Glutamatergic neuron (in vitro differentiated cells): Measurements from ENCODE around the gene PRKAR1A. TPM values are rescaled to one million over a fixed set of nuclear protein-coding genes. Genes with fewer than 3 reads are reported as not detected.

Experiments
- DNase-seq: peaks from one replicate; pipeline ENCODE4 v3.0.0; 2022
- H3K27ac Mint-ChIP-seq: one replicate; pipeline ENCODE4 v1.8.0; 2020; ENCODE audit warnings: mild to moderate bottlenecking, mixed read lengths, inconsistent platforms; ENCODE audit not compliant: unreplicated experiment
- H3K27me3 Mint-ChIP-seq: one replicate; pipeline ENCODE4 v1.8.0; 2020; ENCODE audit warnings: mild to moderate bottlenecking, moderate library complexity, mixed read lengths, inconsistent platforms; ENCODE audit not compliant: unreplicated experiment
- H3K36me3 Mint-ChIP-seq: one replicate; pipeline ENCODE4 v1.8.0; 2020; ENCODE audit warnings: mild to moderate bottlenecking, mixed read lengths, inconsistent platforms; ENCODE audit not compliant: unreplicated experiment
- H3K4me1 Mint-ChIP-seq: one replicate; pipeline ENCODE4 v1.8.0; 2020; ENCODE audit warnings: mild to moderate bottlenecking, low read depth, mixed read lengths, inconsistent platforms; ENCODE audit not compliant: unreplicated experiment
- H3K4me3 Mint-ChIP-seq: one replicate; pipeline ENCODE4 v1.8.0; 2020; ENCODE audit warnings: mild to moderate bottlenecking, mixed read lengths, inconsistent platforms; ENCODE audit not compliant: unreplicated experiment
- H3K9me3 Mint-ChIP-seq: one replicate; pipeline ENCODE4 v1.8.0; 2020; ENCODE audit warnings: mild to moderate bottlenecking, moderate library complexity, mixed read lengths, inconsistent platforms; ENCODE audit not compliant: unreplicated experiment
- CTCF ChIP-seq: fragments of 200-600 bp; sonication (generic); IDR thresholded peaks from one replicate; pipeline ENCODE4 v1.5.0; 2021; ENCODE audit not compliant: partially characterized antibody, unreplicated experiment
- total RNA-seq: library from RNA; stranded (reverse); fragmentation: NEBNext Ultra II Directional; extraction: Animal tissue kit (Norgen Biotek cat#: 25700); gene quantifications from one replicate; pipeline ENCODE4 v1.2.1, GENCODE V29; 2021; ENCODE audit not compliant: unreplicated experiment

PRKAR1A gene
- total RNA-seq, 1 donor from 2014 or later: 277 TPM

GRCh38 chr17:68592009-68592408 is 79.8 kb downstream of the PRKAR1A start:
- no peak for TF ChIP-seq CTCF
- H3K27ac Mint-ChIP-seq: no peak overlapping the region
- H3K4me1 Mint-ChIP-seq: no peaks in the 10 kb centered on the region
- H3K9me3 Mint-ChIP-seq: peaks cover 5% of the 10 kb centered on the region
- DNase-seq: no peak
- peaks cover 5% of the 10 kb centered on the region for H3K27me3 Mint-ChIP-seq
- peaks cover 10% of the 10 kb centered on the region for H3K36me3 Mint-ChIP-seq
- H3K4me3 Mint-ChIP-seq: no peak overlapping the region

DNA sequence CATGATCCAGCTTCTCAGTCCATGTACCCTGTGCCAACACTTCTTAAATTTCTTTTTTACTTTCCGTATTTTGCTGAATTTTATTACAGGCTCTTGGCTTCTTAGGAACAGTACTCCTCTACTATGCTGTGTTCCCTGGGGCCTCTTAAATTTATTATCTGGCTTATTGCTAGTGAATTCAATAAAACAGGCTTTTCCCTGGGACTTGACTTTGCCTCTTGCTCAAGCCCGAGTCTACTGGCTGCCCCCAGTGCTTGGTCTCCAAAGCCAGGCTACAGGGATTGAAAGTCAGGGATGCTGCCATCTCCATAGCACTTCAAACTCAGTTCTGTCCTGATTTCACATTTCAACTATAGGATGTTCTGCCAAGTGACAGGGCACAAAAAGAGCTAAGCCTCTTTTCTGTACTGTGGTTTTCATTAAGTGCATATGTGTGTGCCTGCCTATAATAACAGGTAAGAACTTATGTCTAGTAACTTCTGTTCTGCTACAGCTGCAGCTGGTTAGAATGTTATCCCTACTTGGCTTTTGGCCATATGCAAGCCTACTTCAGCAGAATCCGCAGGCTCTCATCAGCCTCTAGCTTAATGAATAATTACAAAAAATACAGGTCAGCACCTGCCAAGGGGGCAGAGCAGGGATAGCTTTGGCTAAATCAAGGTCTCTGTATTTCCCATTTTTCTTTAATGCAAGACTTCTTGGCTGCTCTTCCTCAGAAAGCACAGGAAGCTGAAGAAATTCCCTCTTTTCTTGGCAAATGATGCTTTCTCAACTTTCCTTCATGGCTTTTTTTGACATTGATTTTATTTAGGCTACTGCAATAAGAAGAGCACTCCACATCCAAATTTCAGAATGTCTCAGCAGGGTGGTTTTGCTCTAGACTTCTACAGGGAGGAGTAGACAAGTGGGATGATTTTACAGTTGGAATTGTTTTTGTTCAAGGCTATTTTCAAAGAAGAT is 80.7 kb downstream of the PRKAR1A start:
- peaks cover 5% of the 10 kb centered on the region for H3K27me3 Mint-ChIP-seq
- no peak for TF ChIP-seq CTCF
- H3K4me1 Mint-ChIP-seq: no peaks in the 10 kb centered on the region
- H3K27ac Mint-ChIP-seq: no peak overlapping the region
- H3K4me3 Mint-ChIP-seq: no peak overlapping the region
- peaks cover 7% of the 10 kb centered on the region for H3K36me3 Mint-ChIP-seq
- H3K9me3 Mint-ChIP-seq: peaks cover 8% of the 10 kb centered on the region
- no peak for DNase-seq

GRCh38 chr17:68594552-68594951 is 82.3 kb downstream of the PRKAR1A start:
- Mint-ChIP-seq H3K27me3 (peaks cover 12% of the 10 kb centered on the region), H3K36me3 (no peaks in the 10 kb centered on the region), H3K27ac (no peak overlapping the region), H3K4me3 (no peak overlapping the region), H3K4me1 (no peaks in the 10 kb centered on the region), H3K9me3 (peaks cover 8% of the 10 kb centered on the region)
- no peak for TF ChIP-seq CTCF
- no peak for DNase-seq

DNA sequence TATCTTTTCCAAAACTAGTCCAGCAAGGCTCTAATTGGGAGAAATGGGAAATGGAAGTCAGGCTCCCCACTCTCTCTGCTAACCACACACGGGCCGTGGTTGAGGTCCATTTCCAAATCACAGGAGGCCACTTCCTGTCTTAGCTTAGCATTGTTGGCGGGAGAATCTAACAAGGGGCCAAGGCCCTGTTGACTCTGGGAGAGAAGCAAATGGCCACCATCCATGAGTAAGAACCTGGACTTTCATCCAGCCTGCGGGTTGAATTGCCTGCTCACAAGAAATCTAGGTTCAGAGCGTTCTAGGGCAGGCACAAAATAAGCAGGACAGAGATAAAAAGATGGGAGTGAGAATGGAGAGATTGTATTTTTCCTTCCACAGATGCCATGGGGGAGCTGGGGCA is 83.3 kb downstream of the PRKAR1A start:
- Mint-ChIP-seq H3K4me3 (no peak overlapping the region), H3K4me1 (no peaks in the 10 kb centered on the region), H3K9me3 (peaks cover 10% of the 10 kb centered on the region), H3K27me3 (peaks cover 16% of the 10 kb centered on the region), H3K27ac (no peak overlapping the region), H3K36me3 (no peaks in the 10 kb centered on the region)
- DNase-seq: no peak
- no peak for TF ChIP-seq CTCF

DNA sequence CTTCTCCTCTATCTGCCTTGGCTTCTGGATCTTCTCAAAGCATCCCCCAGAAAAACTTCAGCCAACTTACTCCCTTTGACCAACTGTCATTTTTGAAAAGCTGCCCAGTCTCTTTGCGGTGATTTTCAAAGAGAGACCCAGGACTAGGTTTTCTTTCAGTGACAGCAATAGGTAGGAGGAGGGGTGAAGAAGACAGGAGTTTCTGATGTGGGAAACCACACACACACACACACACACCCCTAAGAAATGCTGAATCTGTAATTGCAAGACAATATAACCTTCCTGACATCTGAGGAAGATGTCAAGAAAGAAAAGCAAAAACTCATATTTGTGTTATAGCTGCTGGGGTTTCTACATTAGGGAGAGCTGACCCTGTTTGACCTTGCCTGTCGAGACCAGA is 83.8 kb downstream of the PRKAR1A start:
- no peak overlapping the region for H3K4me3 Mint-ChIP-seq
- no peaks in the 10 kb centered on the region for H3K36me3 Mint-ChIP-seq
- no peaks in the 10 kb centered on the region for H3K4me1 Mint-ChIP-seq
- DNase-seq: no peak
- no peak overlapping the region for H3K27ac Mint-ChIP-seq
- H3K9me3 Mint-ChIP-seq: peaks cover 8% of the 10 kb centered on the region
- no peak for TF ChIP-seq CTCF
- H3K27me3 Mint-ChIP-seq: peaks cover 13% of the 10 kb centered on the region
